HG02981 (cell line): ENCODE results near the gene GCH1.
"Not testable (repeated sequence)": the region's sequence is repeated elsewhere in the genome, so short reads cannot be mapped to it uniquely, and the experiment has no call there.

Experiments used
- ATAC-seq: cut with Tn5 transposase; IDR thresholded peaks from one replicate; pipeline ENCODE4 v1.9.1; 2021; ENCODE audit warnings: mild to moderate bottlenecking, moderate library complexity; ENCODE audit not compliant: unreplicated experiment

Gene GCH1

DNA sequence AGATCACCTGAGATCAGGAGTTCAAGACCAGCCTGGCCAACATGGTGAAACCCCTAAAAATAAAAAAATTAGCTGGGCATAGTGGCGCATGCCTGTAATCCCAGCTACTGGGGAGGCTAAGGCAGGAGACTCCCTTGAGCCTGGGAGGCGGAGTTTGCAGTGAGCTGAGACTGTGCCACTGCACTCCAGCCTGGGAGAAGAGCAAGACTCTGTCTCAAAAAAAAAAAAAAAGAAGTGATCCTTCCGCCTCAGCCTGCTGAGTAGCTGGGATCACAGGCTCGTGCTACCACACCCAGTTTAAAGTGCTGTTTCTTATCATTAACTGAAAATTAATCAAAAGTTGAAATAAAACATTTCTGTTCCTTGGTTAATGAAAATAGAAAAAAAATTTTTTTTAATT lies 6.3 kb upstream of the GCH1 start:
- ATAC-seq = not testable (repeated sequence)

GRCh38 chr14:54908190-54908589 lies 5.6 kb upstream of the GCH1 start:
- ATAC-seq = no peak

DNA sequence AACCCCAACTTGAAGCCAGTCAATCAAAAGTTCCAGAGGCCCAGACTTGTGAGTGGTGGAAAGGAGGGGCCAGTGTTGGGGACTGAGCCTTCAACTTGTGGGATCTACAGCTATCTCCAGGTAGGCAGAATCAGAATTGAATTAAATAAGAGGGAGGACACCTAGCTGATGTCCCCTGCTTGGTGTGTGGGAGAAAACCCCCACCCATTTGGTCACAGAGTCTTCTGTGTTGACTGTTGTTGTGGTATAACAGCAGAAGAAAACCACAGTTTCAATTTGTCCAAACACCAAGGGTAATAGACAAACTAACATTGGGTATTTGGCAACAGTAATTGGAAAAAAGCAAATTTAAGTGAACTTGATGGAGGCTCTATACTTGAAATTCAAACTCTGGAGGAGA lies 3.4 kb upstream of the GCH1 start:
- ATAC-seq = no peak

GRCh38 chr14:54902143-54902520 lies 494 bp downstream of the GCH1 start:
- ATAC-seq = peak; percentile 61

DNA sequence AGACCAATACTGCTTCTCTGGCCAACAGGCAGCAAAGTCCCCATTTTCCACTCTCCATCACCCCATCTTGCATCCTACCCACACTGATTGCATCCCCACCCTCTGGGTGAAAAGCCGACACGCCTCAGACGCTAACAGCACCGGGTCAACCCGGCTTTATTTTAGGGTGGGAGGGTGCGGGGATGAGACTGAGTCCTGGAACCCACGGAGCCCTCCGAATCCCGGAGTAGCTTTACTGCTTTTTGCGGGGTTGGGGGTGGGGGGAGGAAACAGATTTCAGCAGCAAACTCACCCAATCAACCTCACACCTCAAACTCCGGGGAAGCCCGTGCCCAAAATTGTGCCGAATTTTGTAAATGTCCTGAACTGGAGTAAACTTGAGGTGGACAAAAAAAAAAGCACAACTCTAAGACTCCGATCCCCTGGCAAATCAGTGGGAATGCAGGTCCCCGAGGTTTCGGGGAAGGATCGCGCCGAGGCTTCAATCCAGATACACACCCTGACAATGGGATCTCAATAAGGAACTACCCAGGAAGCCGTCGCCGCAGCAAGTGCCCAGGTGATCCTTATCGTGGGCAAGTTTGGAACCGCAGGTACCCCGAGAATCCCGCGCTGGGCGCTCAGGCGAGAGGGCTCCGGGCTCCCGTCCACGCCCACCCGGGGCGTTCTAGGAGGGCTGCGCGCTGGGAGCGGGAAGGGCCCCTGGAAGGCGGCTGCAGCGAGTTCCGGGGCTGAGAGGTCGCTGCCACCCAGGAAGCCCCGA lies 1.1 kb downstream of the GCH1 start:
- ATAC-seq = no peak

GRCh38 chr14:54899573-54899972 lies 3.1 kb downstream of the GCH1 start:
- ATAC-seq = no peak

- not testable (repeated sequence) for ATAC-seq
Measured at GRCh38 chr14:54897809-54898555, 4.6 kb downstream of the GCH1 start.

GRCh38 chr14:54895683-54896082 lies 6.9 kb downstream of the GCH1 start:
- no peak for ATAC-seq

- ATAC-seq = no peak
Measured at GRCh38 chr14:54894995-54895394, 7.6 kb downstream of the GCH1 start.

- no peak for ATAC-seq
Measured at GRCh38 chr14:54893151-54893760, 9.4 kb downstream of the GCH1 start.

DNA sequence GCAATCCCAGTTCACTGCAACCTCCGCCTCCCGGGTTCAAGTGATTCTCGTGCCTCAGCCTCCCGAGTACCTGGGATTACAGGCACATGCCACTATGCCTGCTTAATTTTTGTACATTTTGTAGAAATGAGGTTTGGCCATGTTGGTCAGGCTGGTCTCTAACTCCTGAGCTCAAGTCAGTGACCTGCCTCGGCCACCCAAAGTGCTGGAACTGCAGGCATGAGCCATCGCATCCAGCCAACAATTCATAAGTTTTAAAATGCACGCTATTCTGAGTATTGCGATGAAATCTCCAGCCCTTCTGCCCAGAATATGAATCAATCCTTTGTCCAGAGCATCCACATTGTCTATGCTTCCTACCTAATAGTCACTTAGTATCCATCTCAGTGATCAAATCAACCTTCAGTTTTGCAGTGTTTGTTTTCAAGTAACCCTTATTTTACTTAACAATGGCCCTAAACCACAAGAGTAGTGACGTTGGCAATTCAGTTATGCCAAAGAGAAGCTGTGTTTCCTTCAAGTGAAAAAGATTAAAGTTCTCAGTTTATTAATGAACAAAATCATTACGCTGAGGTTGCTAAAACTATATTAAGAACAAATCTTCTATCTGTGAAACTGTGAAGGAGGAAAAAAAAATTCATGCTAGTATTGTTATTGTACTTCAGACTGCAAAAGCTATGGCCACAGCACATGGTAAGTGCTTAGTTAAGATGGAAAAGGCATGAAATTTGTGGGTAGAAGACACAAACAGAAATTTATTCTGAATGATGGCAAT lies 11.0 kb downstream of the GCH1 start:
- ATAC-seq = no peak

- ATAC-seq = peak; percentile 77
Measured at GRCh38 chr14:54890788-54891187, 11.8 kb downstream of the GCH1 start.

DNA sequence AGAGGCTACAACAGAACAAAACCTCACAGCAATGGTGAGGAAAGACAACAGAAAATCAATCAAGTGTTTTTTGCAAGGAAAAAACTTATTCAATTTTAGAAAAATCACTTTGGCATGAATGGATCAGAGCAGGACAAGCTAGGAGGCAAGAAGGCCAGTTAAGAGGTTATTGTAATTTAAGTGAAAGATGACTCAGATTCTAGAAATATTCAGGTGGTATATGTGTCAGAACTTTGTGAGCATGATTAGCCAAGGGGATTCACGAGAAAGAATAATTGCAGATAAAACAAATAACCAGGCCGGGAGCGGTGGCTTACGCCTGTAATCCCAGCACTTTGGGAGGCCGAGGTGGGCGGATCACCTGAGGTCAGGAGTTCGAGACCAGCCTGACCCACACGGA lies 12.7 kb downstream of the GCH1 start:
- ATAC-seq = no peak

DNA sequence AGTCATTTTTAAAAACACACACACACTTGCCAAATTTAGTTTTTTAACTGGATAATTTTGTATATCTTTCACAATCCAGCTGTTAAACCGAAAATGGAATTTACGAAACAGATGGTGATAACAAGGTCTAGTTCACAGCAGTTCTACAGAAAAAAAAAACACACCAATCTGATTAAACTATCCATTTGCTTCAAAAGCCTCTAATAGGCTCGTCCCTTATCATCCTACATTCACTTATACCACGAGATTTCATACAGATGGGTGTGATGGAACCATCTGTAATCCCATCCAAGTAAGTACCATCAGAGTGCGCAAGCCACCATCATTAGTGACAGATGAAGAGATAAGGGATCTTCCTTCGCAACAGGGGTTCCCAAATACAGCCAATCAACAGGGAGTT lies 20.1 kb downstream of the GCH1 start:
- no peak for ATAC-seq

DNA sequence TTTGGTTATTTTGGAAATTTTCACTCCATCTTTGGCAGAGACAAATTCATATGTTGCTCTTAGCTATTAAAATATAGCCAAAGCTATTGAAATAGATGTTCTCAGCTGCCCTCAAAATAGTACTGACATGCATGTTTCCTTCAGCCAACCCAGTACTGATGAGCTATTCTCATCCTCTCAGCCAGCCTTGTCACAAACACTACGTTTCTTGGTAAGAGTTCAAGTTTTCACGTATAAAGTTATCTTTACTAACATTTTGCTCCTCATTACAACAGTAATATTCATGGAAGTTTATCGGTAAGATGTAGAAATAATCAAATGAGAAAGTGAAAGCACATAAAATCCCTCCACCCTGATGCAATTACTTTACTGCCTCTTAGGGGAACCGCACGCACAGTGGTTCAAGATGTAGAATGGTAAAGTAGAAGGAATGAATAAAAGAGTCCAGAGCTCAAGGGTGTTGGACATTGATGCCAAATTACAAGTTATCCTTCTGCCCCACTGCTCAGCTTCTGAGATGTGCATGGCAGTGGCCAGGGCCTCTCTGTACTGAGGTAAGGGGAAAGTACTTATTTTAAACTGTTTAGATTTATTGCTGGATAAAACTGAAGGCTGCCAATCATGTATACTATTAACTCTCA lies 20.7 kb downstream of the GCH1 start:
- ATAC-seq = peak; percentile 51

DNA sequence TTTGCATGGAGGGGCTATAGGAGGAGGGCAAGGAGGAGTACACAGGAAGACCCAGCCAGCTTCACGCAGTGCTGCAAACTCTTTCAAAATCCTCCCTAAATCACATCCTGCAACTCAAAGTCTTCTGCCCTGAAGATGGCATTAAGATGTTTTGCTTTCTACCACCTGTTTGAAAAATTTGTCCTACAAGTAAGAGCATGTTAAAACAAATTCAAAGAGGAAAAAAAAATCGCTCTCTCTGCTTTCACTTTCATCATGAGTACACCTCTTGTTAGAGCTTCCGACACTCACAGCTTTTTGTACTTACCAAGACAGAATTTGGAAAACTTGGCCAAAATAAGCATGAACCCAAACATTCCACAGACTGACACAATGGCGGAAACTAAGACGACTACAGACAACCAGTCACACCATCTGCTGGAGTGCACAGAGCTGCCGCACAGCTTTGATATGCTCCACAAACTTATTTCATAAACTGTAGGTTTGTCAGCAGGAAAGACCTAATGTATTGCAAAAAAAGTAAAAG lies 21.3 kb downstream of the GCH1 start:
- peak; percentile 54 for ATAC-seq

GRCh38 chr14:54877703-54878021 lies 25.0 kb downstream of the GCH1 start:
- no peak for ATAC-seq

GRCh38 chr14:54877015-54877702 lies 25.5 kb downstream of the GCH1 start:
- ATAC-seq = no peak

DNA sequence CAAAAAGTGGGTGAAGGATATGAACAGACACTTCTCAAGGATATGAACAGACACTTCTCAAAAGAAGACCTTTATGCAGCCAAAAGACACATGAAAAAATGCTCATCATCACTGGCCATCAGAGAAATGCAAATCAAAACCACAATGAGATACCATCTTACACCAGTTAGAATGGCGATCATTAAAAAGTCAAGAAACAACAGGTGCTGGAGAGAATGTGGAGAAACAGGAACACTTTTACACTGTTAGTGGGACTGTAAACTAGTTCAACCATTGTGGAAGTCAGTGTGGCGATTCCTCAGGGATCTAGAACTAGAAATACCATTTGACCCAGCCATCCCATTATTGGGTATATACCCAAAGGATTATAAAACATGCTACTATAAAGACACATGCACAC lies 27.0 kb downstream of the GCH1 start:
- not testable (repeated sequence) for ATAC-seq
